NCI-H2081 treated with DMSO at 0.1 percent for 48 hours (cell line): ENCODE results near the gene ZNF571.

Experiments
- DNase-seq: peaks from one replicate; lab custom pipeline; 2025; lab: John Stamatoyannopoulos, UW

Gene ZNF571

GRCh38 chr19:37594304-37594981 is at the start of gene ZNF571, which contains the start of gene ZNF540:
Gene ZNF571, minus strand, starts transcription at chr19:37594792. Its CDS starts 8,116 bp downstream, at chr19:37586676.
Gene ZNF540, plus strand, starts transcription at chr19:37594876. Its CDS starts 3,572 bp downstream, at chr19:37598448.
- peak; percentile 75 for DNase-seq

DNA sequence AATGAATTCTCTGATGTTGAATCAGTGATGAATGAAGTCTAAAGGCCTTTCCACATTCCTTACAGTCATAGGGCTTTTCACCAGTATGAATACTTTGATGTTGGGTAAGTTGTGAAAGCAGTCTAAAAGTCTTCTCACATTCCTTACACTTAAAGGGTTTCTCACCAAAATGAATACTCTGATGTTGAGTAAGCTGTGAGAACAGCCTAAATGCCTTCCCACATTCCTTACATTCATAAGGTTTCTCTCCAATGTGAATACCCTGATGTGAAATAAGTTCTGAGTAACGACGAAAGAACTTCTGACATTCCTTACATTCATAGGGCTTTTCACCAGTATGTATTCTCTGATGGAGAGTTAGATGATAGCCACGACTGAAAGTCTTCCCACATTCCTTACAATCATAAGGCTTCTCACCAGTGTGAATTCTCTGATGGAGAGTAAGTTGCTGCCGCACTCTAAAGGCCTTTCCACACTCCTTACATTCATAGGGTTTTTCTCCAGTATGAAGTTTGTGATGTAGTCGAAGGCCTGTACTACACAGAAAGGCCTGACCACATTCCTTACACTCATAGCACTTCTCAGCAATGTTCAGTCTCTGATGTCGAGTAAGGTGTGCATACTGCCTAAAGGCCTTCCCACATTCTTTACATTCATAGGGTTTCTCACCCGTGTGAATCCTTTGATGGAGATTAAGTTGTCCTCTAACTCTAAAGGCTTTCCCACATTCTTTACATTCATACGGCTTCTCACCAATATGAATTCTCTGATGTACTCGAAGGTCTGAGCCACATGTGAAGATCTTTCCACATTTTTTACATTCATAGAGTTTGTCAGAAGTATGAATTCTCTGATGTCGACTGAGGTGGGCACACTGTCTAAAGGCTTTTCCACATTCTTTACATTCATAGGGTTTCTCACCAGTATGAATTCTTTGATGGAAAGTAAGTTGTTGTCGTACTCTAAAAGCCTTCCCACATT is 40.8 kb upstream of the ZNF571 start:
- no peak for DNase-seq

- DNase-seq = no peak
These were observed 390 bp upstream of the ZNF571 start for GRCh38 chr19:37594982-37595382.

DNA sequence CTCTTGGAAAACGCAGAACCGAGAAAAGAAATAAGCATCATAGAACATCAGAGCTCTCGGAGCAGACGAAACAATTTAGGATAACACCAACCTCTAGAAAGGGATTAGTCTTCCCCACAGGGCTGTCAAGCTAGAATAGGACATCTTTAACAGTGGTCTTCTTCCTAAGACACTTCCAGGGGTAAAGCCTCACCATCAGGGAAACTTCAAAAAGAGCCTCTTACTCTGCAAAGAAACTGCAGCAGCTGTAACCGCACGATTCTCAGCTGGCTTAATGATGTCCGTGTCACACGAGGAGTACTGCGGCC is 642 bp downstream of the ZNF571 start:
- DNase-seq = no peak

DNA sequence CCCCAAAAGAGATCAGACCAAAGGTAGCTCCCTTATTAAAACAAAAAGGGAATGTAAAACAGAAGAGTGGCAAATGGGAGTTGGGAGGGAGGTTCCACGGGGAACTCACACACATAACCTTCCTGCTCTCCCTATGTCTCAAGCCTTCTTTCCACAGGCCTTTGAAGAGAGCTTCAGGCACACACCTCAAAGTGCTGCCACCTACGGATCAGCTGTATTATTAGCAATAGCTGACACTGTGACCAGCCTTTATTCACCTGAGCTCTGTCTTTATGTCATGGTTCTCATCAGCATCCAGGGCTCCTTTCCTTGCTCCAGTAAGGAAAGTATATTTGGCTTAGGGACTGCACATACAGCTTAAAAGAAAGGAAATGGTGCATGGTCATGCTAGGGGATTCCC is 11.3 kb downstream of the ZNF571 start:
- no peak for DNase-seq

- DNase-seq = no peak
These were observed 22.4 kb downstream of the ZNF571 start for GRCh38 chr19:37572203-37572602.

GRCh38 chr19:37565370-37565669 is 29.3 kb downstream of the ZNF571 start:
- DNase-seq = no peak

GRCh38 chr19:37564624-37565369 is 29.8 kb downstream of the ZNF571 start:
- no peak for DNase-seq

GRCh38 chr19:37563518-37563917 is 31.1 kb downstream of the ZNF571 start:
- no peak for DNase-seq

DNA sequence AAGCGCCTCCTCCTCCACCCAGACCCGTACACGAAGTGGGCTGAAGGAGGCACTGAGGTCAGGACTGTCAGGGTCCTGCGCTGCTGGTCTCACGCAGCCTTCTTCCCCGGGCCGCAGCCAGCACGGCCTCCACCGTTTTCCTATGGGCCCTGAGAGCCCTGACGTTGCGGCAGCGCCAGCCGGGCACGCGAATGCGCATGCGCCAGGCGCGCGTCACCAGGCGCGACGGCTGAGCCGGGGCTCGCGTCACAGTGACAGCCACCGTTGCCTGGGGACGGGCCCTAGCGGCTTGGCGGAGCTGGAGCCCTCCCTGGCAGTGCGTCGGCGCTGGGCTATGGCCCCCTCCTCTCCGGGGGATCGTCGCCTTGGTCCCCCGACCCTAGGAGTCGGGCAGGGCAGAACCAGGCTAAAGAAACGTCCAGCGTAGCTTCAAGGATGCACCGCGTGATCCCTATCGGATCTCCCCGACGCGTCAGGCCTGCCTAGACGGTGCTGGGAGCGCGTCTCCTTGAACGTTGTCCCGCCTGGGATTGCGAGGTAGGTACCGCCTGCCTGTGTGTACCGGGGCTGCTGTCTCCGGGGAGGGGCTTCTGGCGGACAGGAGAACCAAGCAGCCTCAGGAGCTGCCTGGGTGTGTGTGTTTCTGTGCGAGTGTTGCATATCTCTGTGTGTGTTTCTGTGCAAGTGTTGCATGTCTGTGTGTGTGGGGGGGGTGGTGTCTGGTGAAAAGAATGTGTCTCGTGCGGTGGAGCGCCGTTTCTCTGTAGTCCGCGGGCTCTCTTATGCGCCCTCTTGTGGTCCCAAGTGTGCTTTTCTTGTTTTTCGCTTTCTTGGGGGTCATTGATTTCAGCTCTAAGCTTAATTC is 43.2 kb downstream of the ZNF571 start:
- DNase-seq = no peak

DNA sequence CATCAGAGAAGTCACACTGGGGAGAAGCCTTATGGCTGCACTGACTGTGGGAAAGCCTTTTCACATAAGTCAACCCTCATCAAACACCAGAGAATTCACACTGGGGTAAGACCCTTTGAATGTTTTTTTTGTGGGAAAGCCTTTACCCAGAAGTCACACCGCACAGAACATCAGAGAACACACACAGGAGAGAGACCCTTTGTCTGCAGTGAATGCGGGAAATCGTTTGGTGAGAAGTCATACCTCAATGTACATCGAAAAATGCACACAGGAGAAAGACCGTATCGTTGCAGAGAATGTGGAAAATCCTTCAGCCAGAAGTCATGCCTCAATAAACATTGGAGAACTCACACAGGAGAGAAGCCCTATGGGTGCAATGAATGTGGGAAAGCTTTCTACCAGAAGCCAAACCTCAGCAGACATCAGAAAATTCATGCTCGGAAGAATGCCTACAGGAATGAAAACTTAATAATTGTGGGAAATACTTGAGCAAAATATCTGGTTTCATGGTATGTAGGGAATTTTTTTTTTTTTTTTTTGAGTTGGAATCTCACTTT is 57.1 kb downstream of the ZNF571 start:
- no peak for DNase-seq

- no peak for DNase-seq
These were observed 74.7 kb downstream of the ZNF571 start for GRCh38 chr19:37519890-37520289.
